Vagina (tissue), 2 donors: ENCODE measurements around the gene EPAS1. TPM values are rescaled to one million over a fixed set of nuclear protein-coding genes. Genes with fewer than 3 reads are reported as not detected.

Experiments used
- DNase-seq, 2 donors: peaks; one replicate each; pipeline ENCODE4 v3.0.0-alpha.2; 2017; ENCODE audit errors: extremely low spot score in 2 of 2
- H3K27ac ChIP-seq: fragments of 200-600 bp; sonication (generic); one replicate; pipeline ENCODE4 v1.5.1; 2019
- H3K27me3 ChIP-seq: fragments of 200-600 bp; sonication (generic); one replicate; pipeline ENCODE4 v1.5.1; 2019
- H3K36me3 ChIP-seq, 2 donors: fragments of 200-600 bp; sonication (generic); one replicate each; pipeline ENCODE4 v1.5.1; 2017 to 2019
- H3K4me1 ChIP-seq: fragments of 200-600 bp; sonication (generic); one replicate; pipeline ENCODE4 v1.5.1; 2019
- H3K4me3 ChIP-seq, 2 donors: fragments of 200-600 bp; sonication (generic); 1 replicate in 1 of 2; 2 replicates in 1 of 2; pipeline ENCODE4 v1.5.1; 2016 to 2019
- H3K9me3 ChIP-seq: fragments of 200-600 bp; sonication (generic); one replicate; pipeline ENCODE4 v1.5.1; 2019
- CTCF ChIP-seq, 3 experiments: fragments of 450-650 bp in 2 of 3; fragments of 200-600 bp in 1 of 3; sonication (generic) in 1 of 3; IDR thresholded peaks; one replicate each; pipeline ENCODE4 v1.5.1; 2017 to 2019; ENCODE audit warnings: antibody characterized with exemption in 3 of 3, mild to moderate bottlenecking in 2 of 3, moderate library complexity in 2 of 3
- POLR2A ChIP-seq, 2 donors: fragments of 450-650 bp; IDR thresholded peaks; one replicate each; pipeline ENCODE4 v1.6.1; 2017; ENCODE audit warnings: antibody characterized with exemption in 2 of 2, mild to moderate bottlenecking in 2 of 2, moderate library complexity in 2 of 2
- POLR2AphosphoS5 ChIP-seq, 2 donors: sonication (generic); formaldehyde crosslinking; IDR thresholded peaks; one replicate each; pipeline ENCODE4 v1.9.0; 2017; ENCODE audit warnings: antibody characterized with exemption in 2 of 2, mild to moderate bottlenecking in 2 of 2, low read depth in 1 of 2; ENCODE audit not compliant: insufficient read depth in 1 of 2
- intact Hi-C: fragments of 100-400 bp; cut with DNase I; formaldehyde crosslinking; loops from one replicate; pipeline ENCODE4 v1.15.1; 2023
- total RNA-seq: library from RNA; depleted of rRNA; stranded (reverse); fragments of >200 nt; gene quantifications from one replicate; pipeline ENCODE4 v1.2.3, GENCODE V29; 2016

Gene EPAS1
- total RNA-seq, 1 donor from 2014 or later, result 222 TPM

- H3K9me3 ChIP-seq, result no peaks in the 10 kb centered on the region
- H3K36me3 ChIP-seq, result no peaks in the 10 kb centered on the region
- no peak overlapping the region for H3K27ac ChIP-seq
- no peak for TF ChIP-seq POLR2AphosphoS5 (IDR thresholded peaks at IDR 0.05; ENCODE audit: insufficient read depth in 1 of 2, low read depth in 1 of 2)
- TF ChIP-seq CTCF (IDR thresholded peaks at IDR 0.05), result no peak
- no peak for TF ChIP-seq POLR2A (IDR thresholded peaks at IDR 0.05)
- DNase-seq, result no peak
- intact Hi-C loops, result no loop called here
- H3K4me3 ChIP-seq, result no peak overlapping the region
- peaks cover 75% of the 10 kb centered on the region for H3K4me1 ChIP-seq
- no peaks in the 10 kb centered on the region for H3K27me3 ChIP-seq
Observed at GRCh38 chr2:46310446-46310845, 13.2 kb downstream of the EPAS1 start.

- DNase-seq, result no peak
- peak overlapping the region; percentile 65 for H3K27ac ChIP-seq
- no peaks in the 10 kb centered on the region for H3K27me3 ChIP-seq
- H3K9me3 ChIP-seq, result no peaks in the 10 kb centered on the region
- no peak overlapping the region for H3K4me3 ChIP-seq
- TF ChIP-seq POLR2A (IDR thresholded peaks at IDR 0.05) (no peak), CTCF (IDR thresholded peaks at IDR 0.05) (no peak), POLR2AphosphoS5 (IDR thresholded peaks at IDR 0.05; ENCODE audit: insufficient read depth in 1 of 2, low read depth in 1 of 2) (no peak)
- no peaks in the 10 kb centered on the region for H3K36me3 ChIP-seq
- peaks cover 75% of the 10 kb centered on the region for H3K4me1 ChIP-seq
- intact Hi-C loops, result no loop called here
Observed at GRCh38 chr2:46311651-46312223, 14.5 kb downstream of the EPAS1 start.

GRCh38 chr2:46313063-46313462, 15.9 kb downstream of the EPAS1 start:
- H3K27ac ChIP-seq, result peak overlapping the region; percentile 79
- intact Hi-C loops, result no loop called here
- no peaks in the 10 kb centered on the region for H3K27me3 ChIP-seq
- TF ChIP-seq CTCF (IDR thresholded peaks at IDR 0.05) (no peak), POLR2AphosphoS5 (IDR thresholded peaks at IDR 0.05; ENCODE audit: insufficient read depth in 1 of 2, low read depth in 1 of 2) (no peak), POLR2A (IDR thresholded peaks at IDR 0.05) (no peak)
- peaks cover 74% of the 10 kb centered on the region for H3K4me1 ChIP-seq
- no peaks in the 10 kb centered on the region for H3K9me3 ChIP-seq
- H3K4me3 ChIP-seq, result no peak overlapping the region
- no peak for DNase-seq
- no peaks in the 10 kb centered on the region for H3K36me3 ChIP-seq

- Histone ChIP-seq H3K4me1 (peaks cover 72% of the 10 kb centered on the region), H3K27ac (peak overlapping the region; percentile 79), H3K4me3 (no peak overlapping the region), H3K9me3 (no peaks in the 10 kb centered on the region), H3K36me3 (no peaks in the 10 kb centered on the region), H3K27me3 (no peaks in the 10 kb centered on the region)
- no peak for DNase-seq
- intact Hi-C loops, result no loop called here
- TF ChIP-seq CTCF (IDR thresholded peaks at IDR 0.05), result no peak
- no peak for TF ChIP-seq POLR2AphosphoS5 (IDR thresholded peaks at IDR 0.05; ENCODE audit: insufficient read depth in 1 of 2, low read depth in 1 of 2)
- no peak for TF ChIP-seq POLR2A (IDR thresholded peaks at IDR 0.05)
Observed at GRCh38 chr2:46314065-46314835, 17.0 kb downstream of the EPAS1 start.
